AG10803 (cell line): ENCODE measurements around the gene TMEM18.

Experiments
- DNase-seq: peaks from one replicate; pipeline ENCODE4 v3.0.0; 2010; ENCODE audit warnings: low read depth
- H3K4me3 ChIP-seq: 2 replicates; pipeline ENCODE4 v1.5.1; 2011; ENCODE audit warnings: mild to moderate bottlenecking, low read length, control low read depth
- TF ChIP-seq, protein P1 (sequence below): conservative IDR thresholded peaks from 2 replicates; pipeline ENCODE4 v1.5.1; 2011; ENCODE audit warnings: mild to moderate bottlenecking, low read length, control low read depth, inconsistent platforms

TMEM18 gene

DNA sequence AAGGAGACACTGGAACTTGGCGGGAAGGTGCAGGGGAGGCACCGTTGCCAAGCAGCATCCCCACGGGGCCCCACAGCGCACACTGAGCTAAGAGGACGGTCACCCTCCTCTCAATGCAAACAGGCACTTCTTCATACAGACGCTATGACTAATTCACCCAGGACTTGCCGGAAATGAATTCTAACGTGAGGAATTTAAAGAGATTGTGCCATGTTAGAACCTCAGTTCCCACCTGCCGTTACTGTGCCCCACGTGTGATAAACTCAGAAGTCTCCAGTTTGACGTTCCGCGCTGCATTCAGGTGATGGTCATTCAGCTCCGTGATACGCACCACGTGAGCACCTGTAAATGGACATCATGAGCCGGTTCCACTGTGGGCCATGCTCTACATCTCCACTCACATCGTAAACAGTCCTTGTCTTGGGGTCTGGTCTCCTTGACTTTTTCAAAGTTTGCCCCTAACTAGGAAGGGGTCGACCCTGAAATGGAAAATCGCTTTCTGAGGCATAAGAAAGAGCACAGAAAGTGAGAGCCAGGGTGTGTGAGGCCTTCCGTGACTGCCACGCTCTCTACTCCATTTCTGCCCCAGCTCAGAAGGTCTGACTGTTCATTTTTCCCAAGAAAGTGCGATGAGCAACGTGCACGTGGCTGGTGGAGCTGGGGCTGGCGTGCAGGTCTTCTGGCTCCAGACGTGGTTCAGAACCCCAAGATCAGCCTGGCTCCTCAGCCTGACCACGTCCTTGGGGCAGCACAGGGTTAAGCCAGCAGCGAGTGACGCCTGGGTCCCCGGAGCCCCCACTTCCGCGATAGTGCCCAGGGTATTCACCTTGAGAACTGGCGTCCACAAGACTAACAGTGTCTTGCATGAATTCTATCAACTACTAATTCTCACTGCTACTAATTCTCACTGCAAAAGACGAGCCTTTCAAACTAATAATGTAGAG is 35.1 kb downstream of the TMEM18 start:
- DNase-seq = no peak
- H3K4me3 ChIP-seq = no peak overlapping the region
- TF ChIP-seq, protein P1, sequence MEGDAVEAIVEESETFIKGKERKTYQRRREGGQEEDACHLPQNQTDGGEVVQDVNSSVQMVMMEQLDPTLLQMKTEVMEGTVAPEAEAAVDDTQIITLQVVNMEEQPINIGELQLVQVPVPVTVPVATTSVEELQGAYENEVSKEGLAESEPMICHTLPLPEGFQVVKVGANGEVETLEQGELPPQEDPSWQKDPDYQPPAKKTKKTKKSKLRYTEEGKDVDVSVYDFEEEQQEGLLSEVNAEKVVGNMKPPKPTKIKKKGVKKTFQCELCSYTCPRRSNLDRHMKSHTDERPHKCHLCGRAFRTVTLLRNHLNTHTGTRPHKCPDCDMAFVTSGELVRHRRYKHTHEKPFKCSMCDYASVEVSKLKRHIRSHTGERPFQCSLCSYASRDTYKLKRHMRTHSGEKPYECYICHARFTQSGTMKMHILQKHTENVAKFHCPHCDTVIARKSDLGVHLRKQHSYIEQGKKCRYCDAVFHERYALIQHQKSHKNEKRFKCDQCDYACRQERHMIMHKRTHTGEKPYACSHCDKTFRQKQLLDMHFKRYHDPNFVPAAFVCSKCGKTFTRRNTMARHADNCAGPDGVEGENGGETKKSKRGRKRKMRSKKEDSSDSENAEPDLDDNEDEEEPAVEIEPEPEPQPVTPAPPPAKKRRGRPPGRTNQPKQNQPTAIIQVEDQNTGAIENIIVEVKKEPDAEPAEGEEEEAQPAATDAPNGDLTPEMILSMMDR = no peak

DNA sequence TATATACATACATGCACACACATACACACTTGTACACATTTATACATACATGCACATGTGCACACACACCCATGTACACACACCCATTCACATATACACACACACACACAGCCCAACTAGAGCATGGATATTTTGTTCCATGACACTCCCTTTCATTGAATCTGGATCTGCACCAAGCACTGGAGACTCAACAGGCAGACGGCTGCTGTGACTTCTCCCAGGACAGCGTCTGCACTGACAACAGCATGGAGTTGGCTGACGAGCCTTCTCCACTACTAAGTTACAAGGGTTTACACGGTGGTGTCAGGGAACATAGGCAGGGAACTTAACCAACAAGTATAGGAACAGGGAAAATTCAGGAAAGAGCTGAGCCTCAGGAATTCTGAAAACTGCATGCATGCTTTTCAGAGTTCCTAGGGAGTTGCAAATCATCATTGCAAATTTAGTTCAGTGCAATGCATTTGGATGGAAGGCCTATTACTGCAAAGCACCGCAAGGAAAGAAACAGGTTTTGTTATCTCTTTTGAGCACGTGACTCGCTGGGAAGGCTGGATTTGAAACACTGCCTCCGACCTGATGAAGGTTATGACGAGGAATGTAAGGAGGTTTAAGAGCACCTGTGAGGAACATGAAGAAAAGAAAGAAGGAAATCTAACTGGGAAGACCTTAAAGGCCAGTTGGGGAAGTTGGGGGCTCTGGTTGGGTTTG is 35.9 kb downstream of the TMEM18 start:
- no peak for DNase-seq
- H3K4me3 ChIP-seq = no peak overlapping the region
- TF ChIP-seq, protein P1 = no peak

DNA sequence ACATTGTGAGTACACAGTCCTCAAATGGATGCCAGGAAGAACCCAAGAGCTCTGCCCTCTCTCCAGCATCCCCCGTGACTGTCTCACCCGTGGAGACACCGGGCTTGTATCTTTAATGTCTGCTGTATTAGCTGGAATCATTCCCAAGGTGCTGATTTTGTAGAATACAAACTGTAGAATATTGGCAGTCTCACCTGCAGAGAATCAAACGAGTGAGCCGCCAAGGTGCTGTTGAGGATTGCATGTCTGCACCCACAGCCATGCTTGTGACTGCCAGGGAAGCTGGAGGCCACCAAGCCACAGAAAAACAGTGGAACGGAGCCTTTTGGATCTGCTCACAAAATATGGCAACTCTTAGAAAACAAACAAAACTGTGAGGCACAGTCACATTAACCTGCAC is 37.5 kb downstream of the TMEM18 start:
- TF ChIP-seq, protein P1 = no peak
- no peak for DNase-seq
- no peak overlapping the region for H3K4me3 ChIP-seq

- DNase-seq = no peak
- TF ChIP-seq, protein P1 = no peak
Measured at GRCh38 chr2:637804-638203, 39.4 kb downstream of the TMEM18 start.

DNA sequence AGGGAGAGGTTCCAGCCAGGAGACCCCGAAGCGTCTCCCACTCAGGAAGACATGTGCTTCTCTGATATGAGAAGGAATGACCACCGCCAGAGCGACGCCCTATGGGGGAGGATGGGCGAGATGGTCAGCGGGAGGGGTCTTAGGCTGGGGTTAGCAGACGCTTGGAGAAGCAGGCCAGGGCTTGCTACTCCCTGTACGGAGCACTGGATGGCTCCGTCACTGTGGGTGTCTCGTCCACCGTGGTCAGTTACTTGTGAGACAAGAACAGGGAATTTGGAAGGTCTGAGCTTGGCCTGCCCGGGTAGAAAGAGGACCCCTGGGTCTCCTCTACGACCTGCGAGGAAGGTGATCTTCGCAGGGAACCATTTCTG is 39.8 kb downstream of the TMEM18 start:
- no peak overlapping the region for H3K4me3 ChIP-seq
- DNase-seq = no peak
- TF ChIP-seq, protein P1 = no peak

More at GRCh38 chr2:637804-638203, 39.4 kb downstream of the TMEM18 start:
- H3K4me3 ChIP-seq = no peak overlapping the region

- H3K4me3 ChIP-seq = peak overlapping the region; percentile 46
- TF ChIP-seq, protein P1 = peak; percentile 86
- DNase-seq = peak; percentile 65
Measured at GRCh38 chr2:636641-637405, 40.4 kb downstream of the TMEM18 start.
